CD14-positive monocyte (primary cell): Measurements from ENCODE around the gene SALL3. TPM values are rescaled to one million over a fixed set of nuclear protein-coding genes. Genes with fewer than 3 reads are reported as not detected.
A peak's percentile ranks its signal among the peaks of the same experiment; 100 is the strongest.

Experiments used
- DNase-seq, 3 donors: peaks; one replicate each; pipeline ENCODE4 v3.0.0-alpha.2; 2011 to 2022
- H2AFZ ChIP-seq: 2 replicates; pipeline ENCODE4 v1.6.0; 2012; ENCODE audit warnings: mild to moderate bottlenecking, low read depth, low read length, inconsistent platforms; ENCODE audit not compliant: insufficient read depth, poor library complexity, severe bottlenecking
- H3K27ac ChIP-seq, 2 donors: 1 replicate in 1 of 2; 2 replicates in 1 of 2; pipeline ENCODE4 v1.5.1; 2012 to 2013; ENCODE audit warnings: low read length in 2 of 2, control low read depth in 1 of 2, inconsistent platforms in 1 of 2, low read depth in 1 of 2, mild to moderate bottlenecking in 1 of 2
- H3K27me3 ChIP-seq, 2 donors: one replicate each; pipeline versions ENCODE4 v1.6.0 to v1.6.1; 2011 to 2013; ENCODE audit warnings: low read length in 2 of 2; ENCODE audit not compliant: control insufficient read depth in 2 of 2, insufficient read depth in 2 of 2
- H3K36me3 ChIP-seq, 2 donors: replicated peaks in 1 of 2; 1 replicate in 1 of 2; 2 replicates in 1 of 2; pipeline versions ENCODE4 v1.5.1 to v1.6.1; 2012 to 2013; ENCODE audit warnings: low read length in 2 of 2, control low read depth in 1 of 2, inconsistent platforms in 1 of 2, mild to moderate bottlenecking in 1 of 2; ENCODE audit not compliant: insufficient read depth in 2 of 2, control insufficient read depth in 1 of 2
- H3K4me1 ChIP-seq, 2 donors: 1 replicate in 1 of 2; 2 replicates in 1 of 2; pipeline versions ENCODE4 v1.5.1 to v1.6.1; 2012 to 2013; ENCODE audit warnings: low read length in 2 of 2, control low read depth in 1 of 2, inconsistent platforms in 1 of 2, mild to moderate bottlenecking in 1 of 2, moderate library complexity in 1 of 2; ENCODE audit not compliant: insufficient read depth in 2 of 2, control insufficient read depth in 1 of 2
- H3K4me2 ChIP-seq: replicated peaks from 2 replicates; pipeline ENCODE3; 2012; ENCODE audit warnings: low read length, moderate library complexity, mild to moderate bottlenecking; ENCODE audit not compliant: poor library complexity, severe bottlenecking; ENCODE audit errors: extremely low read depth
- H3K4me3 ChIP-seq, 3 experiments: fragments of 200-600 bp in 1 of 3; sonication (generic) in 1 of 3; replicated peaks in 1 of 3; 1 replicate in 2 of 3; 2 replicates in 1 of 3; pipeline ENCODE4 v1.5.1; 2011 to 2013; ENCODE audit warnings: low read length in 3 of 3, mild to moderate bottlenecking in 3 of 3, control low read depth in 2 of 3, low read depth in 2 of 3, inconsistent platforms in 1 of 3, moderate library complexity in 1 of 3
- H3K79me2 ChIP-seq: 2 replicates; pipeline ENCODE4 v1.6.0; 2012; ENCODE audit warnings: mild to moderate bottlenecking, control low read depth, inconsistent platforms, low read length, moderate library complexity; ENCODE audit not compliant: insufficient read depth
- H3K9ac ChIP-seq: 2 replicates; pipeline ENCODE4 v1.6.0; 2017; ENCODE audit warnings: low read length, mild to moderate bottlenecking; ENCODE audit not compliant: insufficient read depth, poor library complexity, severe bottlenecking
- H3K9me3 ChIP-seq, 2 donors: replicated peaks in 1 of 2; 1 replicate in 1 of 2; 2 replicates in 1 of 2; pipeline versions ENCODE4 v1.5.1 to v1.6.1; 2012 to 2013; ENCODE audit warnings: low read length in 2 of 2, control low read depth in 1 of 2; ENCODE audit not compliant: control insufficient read depth in 1 of 2, insufficient read depth in 1 of 2
- H4K20me1 ChIP-seq: 2 replicates; pipeline ENCODE4 v1.6.0; 2012; ENCODE audit warnings: mild to moderate bottlenecking, low read length, control low read depth, moderate library complexity; ENCODE audit not compliant: insufficient read depth
- H3K27ac Mint-ChIP-seq, 7 donors: one replicate each; pipeline ENCODE4 v1.8.0; 2020; ENCODE audit warnings: mild to moderate bottlenecking in 7 of 7, mixed read lengths in 7 of 7, moderate library complexity in 6 of 7, inconsistent platforms in 2 of 7
- H3K27me3 Mint-ChIP-seq, 3 donors: one replicate each; pipeline ENCODE4 v1.8.0; 2021 to 2022; ENCODE audit warnings: low read depth in 3 of 3, mild to moderate bottlenecking in 3 of 3, mixed read lengths in 3 of 3, moderate library complexity in 3 of 3, inconsistent platforms in 1 of 3
- H3K36me3 Mint-ChIP-seq, 2 donors: one replicate each; pipeline ENCODE4 v1.8.0; 2020; ENCODE audit warnings: mixed read lengths in 2 of 2, inconsistent platforms in 1 of 2, mild to moderate bottlenecking in 1 of 2
- H3K4me1 Mint-ChIP-seq: one replicate; pipeline ENCODE4 v1.8.0; 2020; ENCODE audit warnings: mild to moderate bottlenecking, mixed read lengths
- H3K4me3 Mint-ChIP-seq, 2 donors: one replicate each; pipeline ENCODE4 v1.8.0; 2020; ENCODE audit warnings: mild to moderate bottlenecking in 2 of 2, mixed read lengths in 2 of 2, moderate library complexity in 1 of 2
- H3K9me3 Mint-ChIP-seq, 7 donors: one replicate each; pipeline ENCODE4 v1.8.0; 2020 to 2022; ENCODE audit warnings: mixed read lengths in 7 of 7, mild to moderate bottlenecking in 6 of 7, moderate library complexity in 6 of 7, inconsistent platforms in 2 of 7
- WGBS: methylation state at CpG from one replicate; pipeline ENCODE4 v1.1.5; 2013; ENCODE audit warnings: missing lambda C conversion rate; ENCODE audit not compliant: insufficient coverage; 5-methylcytosine and 5-hydroxymethylcytosine counted together
- intact Hi-C, 2 donors: fragments of 100-400 bp; cut with micrococcal nuclease; formaldehyde crosslinking; loops; one replicate each; pipeline versions ENCODE4 v1.15.0 to v1.15.1; 2023
- polyA plus RNA-seq, 3 donors: library from polyadenylated mRNA; depleted of rRNA in 1 of 3; unstranded in 2 of 3; stranded (reverse) in 1 of 3; fragments of 300-500 nt in 2 of 3; fragments of >200 nt in 1 of 3; fragmentation: Illumina TruSeq in 2 of 3; gene quantifications; 1 replicate in 2 of 3; 2 replicates in 1 of 3; pipeline ENCODE4 v1.2.3, GENCODE V29; 2012 to 2021
- TF ChIP-seq, protein P1 (sequence below): fragments of 200-600 bp; IDR thresholded peaks from one replicate; pipeline ENCODE4 v1.8.0; 2022; ENCODE audit warnings: antibody characterized with exemption, mild to moderate bottlenecking

The SALL3 gene
- polyA plus RNA-seq, 3 donors, result not detected

GRCh38 chr18:78971511-78972245 is 7.9 kb upstream of the SALL3 start:
- H3K36me3 ChIP-seq, result no peaks in the 10 kb centered on the region
- no peak overlapping the region for H2AFZ ChIP-seq
- H3K27me3 ChIP-seq, result peaks cover 27 to 50% of the 10 kb centered on the region in 2 donors
- H3K9me3 Mint-ChIP-seq, result peaks cover 0 to 5% (median 0%) of the 10 kb centered on the region in 7 donors
- no peaks in the 10 kb centered on the region for H4K20me1 ChIP-seq
- no peaks in the 10 kb centered on the region for H3K79me2 ChIP-seq
- H3K4me3 Mint-ChIP-seq, result peak overlapping the region in 1 of 2 donors; percentile 42
- no peaks in the 10 kb centered on the region for H3K36me3 Mint-ChIP-seq
- H3K9ac ChIP-seq, result no peak overlapping the region
- H3K27me3 Mint-ChIP-seq, result peaks cover 45 to 65% (median 47%) of the 10 kb centered on the region in 3 donors
- H3K9me3 ChIP-seq, result peaks cover 0 to 22% of the 10 kb centered on the region in 2 donors
- H3K4me2 ChIP-seq, result no peak overlapping the region
- TF ChIP-seq, protein P1, sequence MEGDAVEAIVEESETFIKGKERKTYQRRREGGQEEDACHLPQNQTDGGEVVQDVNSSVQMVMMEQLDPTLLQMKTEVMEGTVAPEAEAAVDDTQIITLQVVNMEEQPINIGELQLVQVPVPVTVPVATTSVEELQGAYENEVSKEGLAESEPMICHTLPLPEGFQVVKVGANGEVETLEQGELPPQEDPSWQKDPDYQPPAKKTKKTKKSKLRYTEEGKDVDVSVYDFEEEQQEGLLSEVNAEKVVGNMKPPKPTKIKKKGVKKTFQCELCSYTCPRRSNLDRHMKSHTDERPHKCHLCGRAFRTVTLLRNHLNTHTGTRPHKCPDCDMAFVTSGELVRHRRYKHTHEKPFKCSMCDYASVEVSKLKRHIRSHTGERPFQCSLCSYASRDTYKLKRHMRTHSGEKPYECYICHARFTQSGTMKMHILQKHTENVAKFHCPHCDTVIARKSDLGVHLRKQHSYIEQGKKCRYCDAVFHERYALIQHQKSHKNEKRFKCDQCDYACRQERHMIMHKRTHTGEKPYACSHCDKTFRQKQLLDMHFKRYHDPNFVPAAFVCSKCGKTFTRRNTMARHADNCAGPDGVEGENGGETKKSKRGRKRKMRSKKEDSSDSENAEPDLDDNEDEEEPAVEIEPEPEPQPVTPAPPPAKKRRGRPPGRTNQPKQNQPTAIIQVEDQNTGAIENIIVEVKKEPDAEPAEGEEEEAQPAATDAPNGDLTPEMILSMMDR, result no peak
- H3K4me1 Mint-ChIP-seq, result no peaks in the 10 kb centered on the region
- no peak overlapping the region for H3K27ac ChIP-seq
- no peak for DNase-seq
- no peaks in the 10 kb centered on the region for H3K4me1 ChIP-seq
- H3K27ac Mint-ChIP-seq, result no peak overlapping the region
- no peak overlapping the region for H3K4me3 ChIP-seq
- 70% methylated on average over 15 of the region's 15 CpGs for WGBS
- intact Hi-C loops, result no loop called here

- no peaks in the 10 kb centered on the region for H3K36me3 ChIP-seq
- no peak overlapping the region for H3K4me3 ChIP-seq
- 65% methylated on average over 16 of the region's 16 CpGs for WGBS
- H3K27me3 ChIP-seq, result peaks cover 34 to 57% of the 10 kb centered on the region in 2 donors
- H3K4me1 ChIP-seq, result no peaks in the 10 kb centered on the region
- H2AFZ ChIP-seq, result no peak overlapping the region
- intact Hi-C loops, result no loop called here
- Mint-ChIP-seq H3K4me3 (peak overlapping the region in 1 of 2 donors; percentile 76), H3K36me3 (no peaks in the 10 kb centered on the region), H3K27ac (no peak overlapping the region), H3K4me1 (no peaks in the 10 kb centered on the region), H3K27me3 (peaks cover 53 to 72% (median 55%) of the 10 kb centered on the region in 3 donors), H3K9me3 (peaks cover 0 to 10% (median 0%) of the 10 kb centered on the region in 7 donors)
- H3K27ac ChIP-seq, result no peak overlapping the region
- no peak overlapping the region for H3K9ac ChIP-seq
- H3K79me2 ChIP-seq, result no peaks in the 10 kb centered on the region
- no peak for DNase-seq
- no peak overlapping the region for H3K4me2 ChIP-seq
- TF ChIP-seq, protein P1, result no peak
- no peaks in the 10 kb centered on the region for H4K20me1 ChIP-seq
- peaks cover 0 to 22% of the 10 kb centered on the region in 2 donors for H3K9me3 ChIP-seq
These were observed 7.2 kb upstream of the SALL3 start for GRCh38 chr18:78972385-78972918.
